H9 (cell line): Measurements from ENCODE around the gene APOL5. TPM values are rescaled to one million over a fixed set of nuclear protein-coding genes. Genes with fewer than 3 reads are reported as not detected.

ENCODE experiments used
- DNase-seq: peaks from one replicate; pipeline ENCODE4 v3.0.0-alpha.2; 2017
- H2AFZ ChIP-seq: one replicate; pipeline ENCODE4 v1.6.1; 2013; ENCODE audit warnings: mild to moderate bottlenecking, low read length, control low read depth, moderate library complexity
- H2AK5ac ChIP-seq: 2 replicates; pipeline ENCODE4 v1.6.1; 2013; ENCODE audit warnings: low read length, control low read depth, mixed read lengths; ENCODE audit not compliant: insufficient read length
- H2BK120ac ChIP-seq: one replicate; pipeline ENCODE4 v1.6.1; 2013; ENCODE audit warnings: low read depth, mild to moderate bottlenecking, low read length, control low read depth, inconsistent platforms; ENCODE audit not compliant: poor library complexity, severe bottlenecking
- H2BK12ac ChIP-seq: 2 replicates; pipeline ENCODE4 v1.6.1; 2013; ENCODE audit warnings: low read length, control low read depth, mixed read lengths, low read depth; ENCODE audit not compliant: insufficient read length
- H2BK15ac ChIP-seq: 2 replicates; pipeline ENCODE4 v1.6.1; 2013; ENCODE audit warnings: low read depth, low read length, control low read depth
- H2BK20ac ChIP-seq: one replicate; pipeline ENCODE4 v1.6.1; 2013; ENCODE audit warnings: low read depth, mild to moderate bottlenecking, low read length, control low read depth, inconsistent platforms; ENCODE audit not compliant: poor library complexity, severe bottlenecking
- H2BK5ac ChIP-seq: 2 replicates; pipeline ENCODE4 v1.6.1; 2013; ENCODE audit warnings: low read length, control low read depth, mixed read lengths; ENCODE audit not compliant: insufficient read length
- H3K14ac ChIP-seq: 2 replicates; pipeline ENCODE4 v1.6.1; 2013; ENCODE audit warnings: low read length, control low read depth; ENCODE audit not compliant: insufficient read depth
- H3K18ac ChIP-seq: 2 replicates; pipeline ENCODE4 v1.6.1; 2013; ENCODE audit warnings: low read depth, mild to moderate bottlenecking, mixed read lengths, low read length, control low read depth; ENCODE audit not compliant: insufficient read length
- H3K23ac ChIP-seq: 2 replicates; pipeline ENCODE4 v1.6.1; 2013; ENCODE audit warnings: low read length, control low read depth, mixed read lengths, low read depth; ENCODE audit not compliant: insufficient read length
- H3K23me2 ChIP-seq: 2 replicates; pipeline ENCODE4 v1.6.1; 2013; ENCODE audit warnings: low read depth, mild to moderate bottlenecking, mixed read lengths, low read length, control low read depth; ENCODE audit not compliant: insufficient read length, poor library complexity, severe bottlenecking
- H3K27ac ChIP-seq: 2 replicates; pipeline ENCODE4 v1.5.1; 2013; ENCODE audit warnings: low read length, control low read depth, mixed read lengths, low read depth; ENCODE audit not compliant: insufficient read length
- H3K27me3 ChIP-seq: 2 replicates; pipeline ENCODE4 v1.6.1; 2013; ENCODE audit warnings: low read length, control low read depth, inconsistent platforms; ENCODE audit not compliant: insufficient read depth
- H3K4ac ChIP-seq: 2 replicates; pipeline ENCODE4 v1.6.1; 2013; ENCODE audit warnings: low read depth, mild to moderate bottlenecking, control low read depth, inconsistent platforms, low read length, moderate library complexity
- H3K4me1 ChIP-seq: 2 replicates; pipeline ENCODE4 v1.6.1; 2013; ENCODE audit warnings: low read length, control low read depth, inconsistent platforms; ENCODE audit not compliant: insufficient read depth
- H3K4me2 ChIP-seq: 2 replicates; pipeline ENCODE4 v1.6.1; 2013; ENCODE audit warnings: low read length, control low read depth, mixed read lengths; ENCODE audit not compliant: insufficient read length, insufficient read depth
- H3K56ac ChIP-seq: 2 replicates; pipeline ENCODE4 v1.6.1; 2013; ENCODE audit warnings: low read depth, mild to moderate bottlenecking, mixed read lengths, low read length, control low read depth; ENCODE audit not compliant: insufficient read length
- H3K79me1 ChIP-seq: 2 replicates; pipeline ENCODE4 v1.6.1; 2013; ENCODE audit warnings: low read depth, mild to moderate bottlenecking, moderate library complexity, low read length, control low read depth, inconsistent platforms; ENCODE audit not compliant: insufficient read depth, poor library complexity, severe bottlenecking
- H3K79me2 ChIP-seq: 2 replicates; pipeline ENCODE4 v1.6.1; 2013; ENCODE audit warnings: low read length, control low read depth, inconsistent platforms; ENCODE audit not compliant: insufficient read depth
- H3K9ac ChIP-seq: 2 replicates; pipeline ENCODE4 v1.6.1; 2013; ENCODE audit warnings: low read length, control low read depth, mixed read lengths; ENCODE audit not compliant: insufficient read length; ENCODE audit errors: extremely low read depth
- H3K9me3 ChIP-seq: one replicate; pipeline ENCODE4 v1.6.1; 2013; ENCODE audit warnings: low read depth, low read length, inconsistent platforms; ENCODE audit not compliant: control insufficient read depth
- H3T11ph ChIP-seq: one replicate; pipeline ENCODE4 v1.6.1; 2013; ENCODE audit warnings: mild to moderate bottlenecking, low read length, control low read depth, inconsistent platforms
- H4K20me1 ChIP-seq: one replicate; pipeline ENCODE4 v1.6.1; 2013; ENCODE audit not compliant: control insufficient read depth, insufficient read length, insufficient read depth
- H4K5ac ChIP-seq: 2 replicates; pipeline ENCODE4 v1.6.1; 2013; ENCODE audit warnings: low read depth, mild to moderate bottlenecking, mixed read lengths, low read length, control low read depth; ENCODE audit not compliant: insufficient read length
- H4K8ac ChIP-seq: replicated peaks from 2 replicates; pipeline ENCODE4 v1.6.1; 2013; ENCODE audit warnings: low read length, control low read depth, mixed read lengths, low read depth; ENCODE audit not compliant: insufficient read length
- H4K91ac ChIP-seq: 2 replicates; pipeline ENCODE4 v1.6.1; 2013; ENCODE audit warnings: low read depth, mild to moderate bottlenecking, moderate library complexity, mixed read lengths, low read length, control low read depth; ENCODE audit not compliant: insufficient read length
- H3K27ac Mint-ChIP-seq, 3 experiments: 2 replicates in 2 of 3; 3 replicates in 1 of 3; pipeline ENCODE4 v1.8.0; 2020 to 2021; ENCODE audit warnings: mixed read lengths in 3 of 3, mild to moderate bottlenecking in 1 of 3, moderate library complexity in 1 of 3
- H3K27me3 Mint-ChIP-seq: 2 replicates; pipeline ENCODE4 v1.8.0; 2021; ENCODE audit warnings: low read depth, mild to moderate bottlenecking, moderate library complexity, mixed read lengths
- H3K36me3 Mint-ChIP-seq, 3 experiments: 2 replicates in 2 of 3; 3 replicates in 1 of 3; pipeline ENCODE4 v1.8.0; 2020 to 2021; ENCODE audit warnings: low read depth in 3 of 3, mixed read lengths in 3 of 3; ENCODE audit not compliant: insufficient read depth in 1 of 3
- H3K4me1 Mint-ChIP-seq, 2 experiments: 2 replicates each; pipeline ENCODE4 v1.8.0; 2020; ENCODE audit warnings: mixed read lengths in 2 of 2
- H3K4me3 Mint-ChIP-seq, 2 experiments: 2 replicates in 1 of 2; 3 replicates in 1 of 2; pipeline ENCODE4 v1.8.0; 2020 to 2021; ENCODE audit warnings: mild to moderate bottlenecking in 2 of 2, mixed read lengths in 2 of 2, moderate library complexity in 1 of 2
- H3K9me3 Mint-ChIP-seq, 2 experiments: 2 replicates in 1 of 2; 3 replicates in 1 of 2; pipeline ENCODE4 v1.8.0; 2020; ENCODE audit warnings: mild to moderate bottlenecking in 2 of 2, mixed read lengths in 2 of 2, moderate library complexity in 1 of 2
- WGBS: extraction: QIAGEN DNeasy Blood & Tissue Kit; methylation state at CpG from one replicate; pipeline ENCODE4 v1.1.7; 2013; ENCODE audit warnings: missing lambda C conversion rate, low lambda C conversion rate, mixed read lengths; ENCODE audit not compliant: insufficient read length; ENCODE audit errors: extremely low coverage; 5-methylcytosine and 5-hydroxymethylcytosine counted together
- total RNA-seq: library from RNA; stranded (reverse); gene quantifications from 2 replicates; pipeline ENCODE4 v1.2.1, GENCODE V29; 2021
- TF ChIP-seq, protein P1 (sequence below): fragments of 200-600 bp; sonication (generic); conservative IDR thresholded peaks from 3 replicates; pipeline ENCODE4 v1.8.0; 2021; ENCODE audit warnings: antibody characterized with exemption, mild to moderate bottlenecking

APOL5 gene
- total RNA-seq, 1 experiment from 2014 or later: not detected

DNA sequence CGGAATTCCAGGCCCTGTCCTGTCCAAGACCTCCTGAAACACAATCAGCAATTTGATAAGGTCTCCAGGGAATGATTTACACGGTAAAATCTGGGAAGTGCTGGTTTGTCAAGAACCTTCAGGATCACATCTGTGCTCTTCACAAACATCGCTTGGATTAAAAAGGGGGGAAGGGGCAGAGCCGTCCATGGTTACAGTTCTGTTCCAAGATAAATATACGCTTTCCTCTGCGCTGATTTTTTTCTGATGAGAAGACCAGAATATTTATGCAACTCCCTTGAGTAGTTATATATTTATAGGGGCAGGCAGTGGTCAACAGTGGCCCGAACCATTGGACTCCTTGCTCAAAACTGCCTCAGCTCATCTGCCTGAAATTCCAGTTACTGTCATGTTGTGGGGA lies 9.2 kb upstream of the APOL5 start:
- no peak overlapping the region for H2BK5ac ChIP-seq
- no peak overlapping the region for H2BK20ac ChIP-seq
- no peaks in the 10 kb centered on the region for H3K79me2 ChIP-seq
- Mint-ChIP-seq H3K4me1 (no peaks in the 10 kb centered on the region), H3K4me3 (no peak overlapping the region), H3K9me3 (peaks cover 8% of the 10 kb centered on the region in 2 experiments; a peak in 4 of 5 replicates), H3K36me3 (peaks cover 0 to 7% (median 0%) of the 10 kb centered on the region in 3 experiments; a peak in 1 of 7 replicates), H3K27me3 (no peaks in the 10 kb centered on the region; the same call in 1 of the 2 replicates), H3K27ac (no peak overlapping the region)
- TF ChIP-seq, protein P1, sequence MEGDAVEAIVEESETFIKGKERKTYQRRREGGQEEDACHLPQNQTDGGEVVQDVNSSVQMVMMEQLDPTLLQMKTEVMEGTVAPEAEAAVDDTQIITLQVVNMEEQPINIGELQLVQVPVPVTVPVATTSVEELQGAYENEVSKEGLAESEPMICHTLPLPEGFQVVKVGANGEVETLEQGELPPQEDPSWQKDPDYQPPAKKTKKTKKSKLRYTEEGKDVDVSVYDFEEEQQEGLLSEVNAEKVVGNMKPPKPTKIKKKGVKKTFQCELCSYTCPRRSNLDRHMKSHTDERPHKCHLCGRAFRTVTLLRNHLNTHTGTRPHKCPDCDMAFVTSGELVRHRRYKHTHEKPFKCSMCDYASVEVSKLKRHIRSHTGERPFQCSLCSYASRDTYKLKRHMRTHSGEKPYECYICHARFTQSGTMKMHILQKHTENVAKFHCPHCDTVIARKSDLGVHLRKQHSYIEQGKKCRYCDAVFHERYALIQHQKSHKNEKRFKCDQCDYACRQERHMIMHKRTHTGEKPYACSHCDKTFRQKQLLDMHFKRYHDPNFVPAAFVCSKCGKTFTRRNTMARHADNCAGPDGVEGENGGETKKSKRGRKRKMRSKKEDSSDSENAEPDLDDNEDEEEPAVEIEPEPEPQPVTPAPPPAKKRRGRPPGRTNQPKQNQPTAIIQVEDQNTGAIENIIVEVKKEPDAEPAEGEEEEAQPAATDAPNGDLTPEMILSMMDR: no peak
- H3K79me1 ChIP-seq: no peaks in the 10 kb centered on the region
- DNase-seq: no peak
- no peaks in the 10 kb centered on the region for H3K27me3 ChIP-seq
- no peaks in the 10 kb centered on the region for H3K4me1 ChIP-seq
- H2AFZ ChIP-seq: no peak overlapping the region
- no peak overlapping the region for H3T11ph ChIP-seq
- H4K20me1 ChIP-seq: no peaks in the 10 kb centered on the region
- H3K4ac ChIP-seq: no peak overlapping the region
- no peaks in the 10 kb centered on the region for H3K9me3 ChIP-seq
- H3K18ac ChIP-seq: no peak overlapping the region
- no peaks in the 10 kb centered on the region for H3K23me2 ChIP-seq
- H3K14ac ChIP-seq: no peak overlapping the region
- H3K27ac ChIP-seq: no peak overlapping the region
- H2BK12ac ChIP-seq: no peak overlapping the region
- H4K8ac ChIP-seq: no peak overlapping the region
- H3K23ac ChIP-seq: no peak overlapping the region
- no peak overlapping the region for H2BK15ac ChIP-seq
- no peak overlapping the region for H4K5ac ChIP-seq
- WGBS: no CpG with 5 or more reads among the region's 7 CpGs
- H3K56ac ChIP-seq: no peak overlapping the region
- no peak overlapping the region for H3K4me2 ChIP-seq
- no peak overlapping the region for H2BK120ac ChIP-seq
- H2AK5ac ChIP-seq: no peak overlapping the region
- no peak overlapping the region for H3K9ac ChIP-seq
- no peak overlapping the region for H4K91ac ChIP-seq
